OCI-LY3 (cell line): ENCODE results near the gene PBX2.

Experiments used
- H2AFZ ChIP-seq: fragments of 200-600, 300-600 bp; shearing (Covaris generic); 2 replicates; pipeline ENCODE4 v1.6.0; 2014; ENCODE audit warnings: antibody characterized with exemption, low read depth, low read length
- H3K27ac ChIP-seq: fragments of 200-600, 300-600 bp; sonication (generic); 2 replicates; pipeline ENCODE4 v1.5.1; 2014; ENCODE audit warnings: mild to moderate bottlenecking, low read length, moderate library complexity, mixed read lengths
- H3K27me3 ChIP-seq: fragments of 200-600, 300-600 bp; sonication (generic); 2 replicates; pipeline ENCODE4 v1.6.1; 2014; ENCODE audit warnings: low read depth, low read length, mixed read lengths
- H3K36me3 ChIP-seq: fragments of 200-600, 300-600 bp; sonication (generic); replicated peaks from 2 replicates; pipeline ENCODE3; 2014; ENCODE audit warnings: low read depth, low read length, mixed read lengths
- H3K4me1 ChIP-seq: fragments of 300-600, 200-600 bp; sonication (generic); 2 replicates; pipeline ENCODE4 v1.6.1; 2014; ENCODE audit warnings: low read length, mixed read lengths
- H3K4me2 ChIP-seq: fragments of 200-600, 300-600 bp; sonication (generic); 2 replicates; pipeline ENCODE4 v1.6.1; 2014; ENCODE audit warnings: low read length, mixed read lengths
- H3K4me3 ChIP-seq: fragments of 300-600, 200-600 bp; sonication (generic); 2 replicates; pipeline ENCODE4 v1.5.1; 2014; ENCODE audit warnings: antibody characterized with exemption, mild to moderate bottlenecking, low read length, moderate library complexity
- H3K79me2 ChIP-seq: fragments of 300-600, 200-600 bp; shearing (Covaris generic); 2 replicates; pipeline ENCODE4 v1.6.1; 2014; ENCODE audit warnings: mild to moderate bottlenecking, low read length, mixed read lengths
- H3K9ac ChIP-seq: fragments of 300-600, 200-600 bp; shearing (Covaris generic); 2 replicates; pipeline ENCODE4 v1.6.0; 2014; ENCODE audit warnings: mild to moderate bottlenecking, low read length, moderate library complexity
- H3K9me3 ChIP-seq: fragments of 200-600, 300-600 bp; shearing (Covaris generic); 2 replicates; pipeline ENCODE4 v1.6.1; 2014; ENCODE audit warnings: low read length, mixed read lengths; ENCODE audit not compliant: insufficient read depth
- H4K20me1 ChIP-seq: fragments of 200-600, 300-600 bp; sonication (generic); 2 replicates; pipeline ENCODE4 v1.6.1; 2016; ENCODE audit warnings: low read length, mixed read lengths; ENCODE audit not compliant: insufficient read depth
- CTCF ChIP-seq: fragments of 200-600, 300-600 bp; sonication (generic); IDR thresholded peaks from 2 replicates; pipeline ENCODE4 v1.5.1; 2014; ENCODE audit warnings: antibody characterized with exemption, low read length, low read depth
- EZH2phosphoT487 ChIP-seq: fragments of 200-600 bp; shearing (Covaris generic); IDR thresholded peaks from 2 replicates; pipeline ENCODE4 v1.6.1; 2018; ENCODE audit warnings: antibody characterized with exemption, mixed run types, low read depth

The PBX2 gene

GRCh38 chr6:32184084-32184640 is 5.8 kb downstream of the PBX2 start, which contains the start of gene AGER:
AGER (minus strand) TSS chr6:32184253; CDS start chr6:32184222, 31 bp downstream.
- no peak within 1 kb of the TSS for H2AFZ ChIP-seq
- peaks cover 24% of the 10 kb centered on the region for H3K36me3 ChIP-seq
- 0 out of 2 replicates have a peak within 1 kb of the TSS, but pooled peaks have one; percentile 24 for H3K4me2 ChIP-seq
- H3K9me3 ChIP-seq, result no peaks in the 10 kb centered on the region
- H3K9ac ChIP-seq, result no peak within 1 kb of the TSS
- H4K20me1 ChIP-seq, result no peaks in the 10 kb centered on the region
- H3K4me3 ChIP-seq, result no peak within 1 kb of the TSS
- H3K79me2 ChIP-seq, result peaks cover 24% of the 10 kb centered on the region
- TF ChIP-seq CTCF (no peak), EZH2phosphoT487 (no peak)
- peaks cover 38% of the 10 kb centered on the region for H3K4me1 ChIP-seq
- H3K27ac ChIP-seq, result peak within 1 kb of the TSS; percentile 41; the same call in 1 of the 2 replicates
- H3K27me3 ChIP-seq, result no peaks in the 10 kb centered on the region

GRCh38 chr6:32183483-32184083 is 6.4 kb downstream of the PBX2 start:
- Histone ChIP-seq H3K9me3 (no peaks in the 10 kb centered on the region), H3K4me3 (no peak overlapping the region), H3K27ac (no peak overlapping the region), H3K4me2 (no peak overlapping the region), H2AFZ (no peak overlapping the region), H3K9ac (no peak overlapping the region), H3K36me3 (peaks cover 20% of the 10 kb centered on the region), H4K20me1 (no peaks in the 10 kb centered on the region), H3K27me3 (no peaks in the 10 kb centered on the region), H3K4me1 (peaks cover 34% of the 10 kb centered on the region), H3K79me2 (peaks cover 24% of the 10 kb centered on the region)
- no peak for TF ChIP-seq CTCF

- no peak overlapping the region for H3K27ac ChIP-seq
- no peak for TF ChIP-seq CTCF
- no peak for TF ChIP-seq EZH2phosphoT487
- no peak overlapping the region for H3K9ac ChIP-seq
- no peaks in the 10 kb centered on the region for H3K9me3 ChIP-seq
- no peak overlapping the region for H3K4me2 ChIP-seq
- H4K20me1 ChIP-seq, result no peaks in the 10 kb centered on the region
- H3K79me2 ChIP-seq, result peaks cover 19% of the 10 kb centered on the region; the same call in 1 of the 2 replicates
- peaks cover 29% of the 10 kb centered on the region for H3K4me1 ChIP-seq
- H2AFZ ChIP-seq, result no peak overlapping the region
- no peaks in the 10 kb centered on the region for H3K27me3 ChIP-seq
- peaks cover 20% of the 10 kb centered on the region for H3K36me3 ChIP-seq
- H3K4me3 ChIP-seq, result no peak overlapping the region
Measured at GRCh38 chr6:32183030-32183429, 7.0 kb downstream of the PBX2 start.

GRCh38 chr6:32182555-32182981 is 7.4 kb downstream of the PBX2 start:
- no peaks in the 10 kb centered on the region for H3K9me3 ChIP-seq
- H3K9ac ChIP-seq, result no peak overlapping the region
- peaks cover 14% of the 10 kb centered on the region; the same call in 1 of the 2 replicates for H3K79me2 ChIP-seq
- peaks cover 24% of the 10 kb centered on the region for H3K4me1 ChIP-seq
- no peaks in the 10 kb centered on the region for H4K20me1 ChIP-seq
- H3K27me3 ChIP-seq, result no peaks in the 10 kb centered on the region
- TF ChIP-seq CTCF (no peak), EZH2phosphoT487 (no peak)
- H3K4me3 ChIP-seq, result no peak overlapping the region
- H3K4me2 ChIP-seq, result no peak overlapping the region
- H2AFZ ChIP-seq, result no peak overlapping the region
- H3K27ac ChIP-seq, result no peak overlapping the region
- H3K36me3 ChIP-seq, result peaks cover 16% of the 10 kb centered on the region
